NK-92 treated with Interleukin-12 subunit alpha and Interleukin-12 subunit beta, amount 100 ng/mL, for 24 hours (cell line): Measurements from ENCODE around the gene GPR34.
"Not testable (repeated sequence)": the region's sequence is repeated elsewhere in the genome, so short reads cannot be mapped to it uniquely, and the experiment has no call there.

Experiments
- DNase-seq: peaks from one replicate; lab custom pipeline; 2025; lab: John Stamatoyannopoulos, UW

GPR34 gene, protein sequence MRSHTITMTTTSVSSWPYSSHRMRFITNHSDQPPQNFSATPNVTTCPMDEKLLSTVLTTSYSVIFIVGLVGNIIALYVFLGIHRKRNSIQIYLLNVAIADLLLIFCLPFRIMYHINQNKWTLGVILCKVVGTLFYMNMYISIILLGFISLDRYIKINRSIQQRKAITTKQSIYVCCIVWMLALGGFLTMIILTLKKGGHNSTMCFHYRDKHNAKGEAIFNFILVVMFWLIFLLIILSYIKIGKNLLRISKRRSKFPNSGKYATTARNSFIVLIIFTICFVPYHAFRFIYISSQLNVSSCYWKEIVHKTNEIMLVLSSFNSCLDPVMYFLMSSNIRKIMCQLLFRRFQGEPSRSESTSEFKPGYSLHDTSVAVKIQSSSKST

GRCh38 chrX:41688835-41689234, at the start of gene GPR34:
Gene GPR34 (plus strand): TSS chrX:41688973. CDS start chrX:41695634, 6,661 bp downstream.
- no peak for DNase-seq

DNA sequence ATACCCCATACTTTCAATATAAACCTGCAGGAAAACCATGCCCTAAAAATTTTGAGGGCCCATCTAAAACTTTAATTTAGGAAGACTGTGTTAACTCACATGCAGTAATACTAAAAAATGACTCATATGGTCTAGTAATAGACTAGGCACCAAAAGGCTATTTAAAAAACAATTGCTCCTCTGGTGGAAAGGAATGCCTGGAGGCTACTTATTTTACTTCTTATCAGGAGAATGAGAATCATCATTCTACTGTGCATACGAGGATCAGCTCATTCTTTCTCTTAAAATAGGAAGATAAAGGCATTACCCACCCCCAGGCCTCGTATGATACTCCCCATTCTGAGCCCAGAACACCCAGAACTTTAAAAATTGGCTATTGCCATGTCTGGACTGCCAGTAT, 42.6 kb upstream of the GPR34 start:
- not testable (repeated sequence) for DNase-seq

DNA sequence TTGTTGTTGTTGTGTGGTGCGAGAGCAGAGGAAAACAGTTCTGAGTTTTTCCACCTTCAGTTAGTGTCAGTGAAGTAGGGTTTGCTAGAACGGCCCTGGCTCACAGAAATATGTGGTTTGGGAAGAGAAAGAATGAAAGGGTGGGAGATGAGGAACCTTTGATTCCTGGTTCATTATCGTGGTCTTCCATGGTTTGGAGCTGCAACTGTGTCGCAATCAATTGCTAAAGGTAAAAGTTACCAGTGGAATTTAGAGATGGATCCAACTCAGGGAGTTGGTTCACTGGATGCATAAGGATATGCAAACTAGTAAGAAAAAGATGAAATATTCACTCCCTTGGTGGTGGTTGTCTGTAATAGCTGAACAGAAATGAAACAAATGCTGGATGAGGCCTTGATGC, 35.6 kb upstream of the GPR34 start:
- no peak for DNase-seq

- no peak for DNase-seq
Measured at GRCh38 chrX:41655101-41655500, 33.7 kb upstream of the GPR34 start.

- DNase-seq: no peak
Measured at GRCh38 chrX:41655631-41656030, 33.1 kb upstream of the GPR34 start.

DNA sequence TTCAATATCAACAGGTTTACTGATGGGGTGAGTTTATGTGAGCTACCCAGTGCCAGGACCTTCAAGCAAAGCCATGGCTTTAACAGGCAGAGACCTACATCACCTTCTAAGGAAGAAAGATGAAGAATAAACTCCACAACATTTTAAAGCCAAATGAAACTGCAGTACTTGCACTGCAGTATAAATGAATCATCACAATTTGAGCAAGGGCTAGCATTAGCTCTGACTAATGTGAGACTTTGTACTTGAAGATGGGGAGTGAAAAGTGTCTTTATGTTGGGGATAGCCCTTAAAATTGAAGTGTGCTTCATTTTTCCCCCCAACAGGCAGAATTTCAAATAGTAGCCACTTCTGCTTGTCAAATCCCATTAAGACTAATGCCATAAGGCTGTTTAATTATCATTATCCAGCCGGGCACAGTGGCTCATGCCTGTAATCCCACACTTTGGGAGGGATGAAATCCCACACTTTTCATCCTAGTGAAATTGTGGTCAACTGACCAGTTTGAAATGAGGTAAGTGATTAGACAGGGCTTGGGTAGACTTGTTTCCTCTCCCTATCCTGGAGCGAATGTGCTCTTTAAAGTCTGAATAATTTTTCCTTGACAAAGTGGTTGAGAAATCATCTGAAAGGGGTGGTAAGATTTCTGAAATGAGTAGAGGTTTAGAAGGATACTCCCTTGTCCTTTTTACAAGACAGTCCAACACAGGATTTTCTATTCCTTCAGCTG, 27.2 kb upstream of the GPR34 start:
- no peak for DNase-seq

- DNase-seq: no peak
Measured at GRCh38 chrX:41664375-41664901, 24.3 kb upstream of the GPR34 start.

DNA sequence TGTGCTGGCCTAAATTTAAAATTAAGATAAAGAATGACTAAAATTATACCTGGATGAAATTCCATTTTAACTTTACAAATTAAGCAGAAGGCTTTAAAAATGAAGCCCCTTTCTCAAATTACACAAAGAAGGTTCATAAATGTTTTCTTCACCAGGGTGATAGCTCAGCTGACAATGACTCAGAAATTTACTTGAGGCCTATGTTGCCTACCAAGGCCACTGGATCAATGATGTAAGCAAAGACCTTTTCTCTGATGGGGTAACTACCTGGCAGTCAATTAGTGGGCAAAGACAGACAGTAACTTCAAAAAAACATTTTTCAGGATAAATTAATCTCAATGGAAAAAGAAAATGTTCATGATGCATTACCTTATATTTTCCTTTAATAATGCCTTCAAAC, 23.9 kb upstream of the GPR34 start:
- DNase-seq: no peak

DNA sequence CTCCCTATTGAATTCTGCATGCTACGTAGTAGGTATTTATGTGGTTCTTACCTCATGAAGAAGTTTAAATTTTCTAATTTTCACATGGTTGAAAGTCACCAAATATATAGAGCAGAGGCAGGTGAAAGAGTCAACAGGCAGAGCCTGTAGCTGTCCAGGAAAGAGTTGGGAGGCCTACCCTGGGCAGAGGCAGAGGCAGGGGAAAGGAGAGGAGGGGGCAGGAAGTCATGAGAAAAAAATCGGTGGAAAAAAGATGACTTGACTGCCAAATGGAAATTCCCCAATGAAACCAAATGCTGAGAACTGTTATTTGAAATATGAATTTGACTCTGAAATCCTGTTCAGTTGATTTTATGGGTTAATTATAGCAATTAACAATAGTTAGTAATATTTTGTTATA, 23.1 kb upstream of the GPR34 start:
- no peak for DNase-seq

- DNase-seq: peak; percentile 3
Measured at GRCh38 chrX:41666251-41666650, 22.5 kb upstream of the GPR34 start.

DNA sequence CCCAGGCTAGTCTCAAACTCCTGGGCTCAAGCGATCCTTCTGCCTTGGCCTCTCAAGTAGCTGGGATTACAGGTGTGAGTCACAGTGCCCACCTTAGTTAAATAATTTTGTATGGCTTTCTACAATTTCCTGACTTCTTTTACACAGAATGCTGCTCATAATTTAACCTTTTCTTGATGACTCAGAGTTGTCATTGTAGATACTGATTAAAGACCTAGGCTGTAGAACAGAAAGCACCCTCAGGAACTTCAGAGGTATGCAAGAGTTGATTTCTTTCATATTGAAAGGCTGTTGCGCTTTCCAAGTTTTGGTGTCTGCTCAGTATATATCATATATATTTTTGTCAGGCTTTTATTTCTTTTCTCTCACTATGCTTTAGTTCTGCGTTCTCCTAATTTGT, 21.1 kb upstream of the GPR34 start:
- no peak for DNase-seq

- no peak for DNase-seq
Measured at GRCh38 chrX:41670112-41670511, 18.7 kb upstream of the GPR34 start.

DNA sequence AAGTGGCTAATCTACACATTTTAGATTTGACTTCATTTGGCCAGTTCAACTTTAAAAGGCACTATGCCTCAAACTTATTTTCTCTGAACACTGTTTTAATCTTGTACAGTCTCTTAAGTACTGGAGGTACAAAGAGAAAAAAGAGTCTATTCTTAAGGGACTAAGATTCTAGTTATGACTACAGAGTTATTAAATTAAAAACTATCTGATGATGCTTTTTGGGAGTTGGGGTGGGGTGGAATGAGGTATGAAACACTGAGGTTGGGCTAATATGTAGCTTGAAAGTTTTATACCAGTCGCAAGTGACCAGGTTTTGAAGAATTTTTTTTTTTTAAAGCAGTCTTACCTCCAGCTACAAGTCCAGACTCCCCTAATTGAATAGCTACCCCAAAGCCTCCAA, 17.7 kb upstream of the GPR34 start:
- DNase-seq: no peak

GRCh38 chrX:41672643-41673042, 16.1 kb upstream of the GPR34 start:
- no peak for DNase-seq

DNA sequence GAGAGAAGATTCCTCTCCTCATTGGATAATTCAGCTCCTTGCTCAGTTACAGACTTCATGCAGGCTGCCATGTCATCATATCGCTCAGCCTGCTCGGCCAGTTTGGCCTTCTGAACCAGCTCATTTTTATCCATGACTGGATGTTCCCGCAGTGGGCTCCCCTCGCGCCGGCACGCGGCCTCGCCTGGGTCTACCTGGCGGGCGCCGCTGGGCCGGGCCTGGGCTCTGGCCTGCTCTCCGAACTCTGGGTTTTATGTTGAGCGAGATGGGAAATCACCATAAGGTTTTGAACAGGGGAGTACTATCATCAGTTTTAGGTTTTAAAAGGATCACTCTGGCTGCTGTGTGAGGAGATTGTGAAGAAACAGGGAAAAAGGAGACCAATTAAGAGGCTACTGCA, 12.4 kb upstream of the GPR34 start:
- not testable (repeated sequence) for DNase-seq

GRCh38 chrX:41677183-41678060, 11.4 kb upstream of the GPR34 start:
- DNase-seq: no peak

- DNase-seq: no peak
Measured at GRCh38 chrX:41684138-41684537, 4.6 kb upstream of the GPR34 start.

- DNase-seq: no peak
Measured at GRCh38 chrX:41684940-41685339, 3.8 kb upstream of the GPR34 start.

GRCh38 chrX:41686788-41687187, 2.0 kb upstream of the GPR34 start:
- no peak for DNase-seq

GRCh38 chrX:41688156-41688555, 617 bp upstream of the GPR34 start:
- DNase-seq: no peak

DNA sequence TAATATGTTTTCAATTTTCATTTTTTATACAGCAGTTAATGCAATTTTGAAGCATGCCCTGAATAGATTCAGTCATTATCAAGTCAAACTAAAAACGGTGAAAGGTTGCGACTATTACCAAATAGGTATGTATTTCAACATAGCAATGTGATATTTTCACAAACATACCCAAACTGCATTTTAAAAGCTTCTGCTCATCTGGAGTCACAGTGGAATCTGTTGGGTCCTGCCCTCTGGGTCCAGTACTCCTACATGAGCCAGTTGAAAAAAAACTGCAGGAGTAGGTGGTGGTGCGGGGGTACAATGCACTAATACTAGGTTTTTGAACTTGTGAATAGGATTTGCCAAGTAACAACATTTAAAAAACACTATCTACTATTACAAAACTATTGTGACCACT, 938 bp downstream of the GPR34 start:
- DNase-seq: no peak

- DNase-seq: no peak
Measured at GRCh38 chrX:41692162-41692749, 3.5 kb downstream of the GPR34 start.
